Activated CD4-positive, alpha-beta T cell treated with anti-CD3 and anti-CD28 coated beads, Interleukin-10, Interleukin-2, amounts not matched to agents 100 ng/mL and 50 ng/mL, durations not matched to agents 16 hours and 8 hours (primary cell): ENCODE data around the gene FAM135A.
"Not testable (repeated sequence)": the region's sequence is repeated elsewhere in the genome, so short reads cannot be mapped to it uniquely, and the experiment has no call there.

Experiments used
- DNase-seq: peaks from one replicate; pipeline ENCODE4 v3.0.0-alpha.2; 2020

Gene FAM135A

DNA sequence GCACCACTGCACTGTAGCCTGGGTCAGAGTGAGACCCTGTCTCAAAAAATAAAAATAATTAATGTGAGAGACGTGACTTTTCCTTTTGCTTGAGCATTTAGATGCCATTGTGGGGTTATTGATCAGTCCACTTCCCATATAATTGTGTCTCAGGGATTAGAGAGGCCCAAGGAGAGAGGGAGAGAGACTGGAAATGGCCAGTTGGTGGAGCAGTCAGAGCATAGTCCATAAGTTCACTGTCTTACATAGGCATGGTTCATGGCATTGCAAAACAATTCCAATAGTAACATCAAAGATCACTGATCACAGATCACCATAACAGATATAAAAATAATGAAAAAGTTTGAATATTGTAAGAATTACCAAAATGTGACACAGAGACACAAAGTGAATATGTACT, 138.3 kb downstream of the FAM135A start:
- no peak for DNase-seq

DNA sequence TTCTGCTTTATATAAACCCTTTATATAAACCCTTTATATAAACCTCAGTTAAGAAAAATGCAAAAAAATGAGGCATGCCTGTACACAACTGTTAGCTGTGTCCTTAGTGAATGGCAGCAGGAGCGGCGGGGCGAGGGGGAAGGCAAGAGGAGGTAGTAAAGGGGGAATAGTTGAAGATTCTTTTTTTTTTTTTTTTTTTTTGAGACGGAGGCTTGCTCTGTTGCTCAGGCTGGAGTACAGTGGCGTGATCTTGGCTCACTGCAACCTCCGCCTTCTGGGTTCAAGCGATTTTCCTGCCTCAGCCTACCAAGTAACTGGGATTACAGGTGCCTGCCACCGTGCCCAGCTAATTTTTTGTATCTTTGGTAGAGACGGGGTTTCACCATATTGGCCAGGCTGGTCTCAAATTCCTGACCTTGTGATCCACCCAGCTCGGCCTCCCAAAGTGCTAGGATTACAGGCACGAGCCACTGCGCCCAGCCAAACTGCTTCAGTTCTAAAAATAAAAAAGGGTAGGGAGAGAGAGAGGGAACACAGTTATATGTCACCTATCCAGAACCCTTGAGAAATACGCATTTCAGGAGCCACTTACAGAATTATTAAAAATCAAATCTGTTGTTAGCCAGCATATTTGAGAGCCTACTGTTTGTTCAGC, 139.1 kb downstream of the FAM135A start:
- not testable (repeated sequence) for DNase-seq

DNA sequence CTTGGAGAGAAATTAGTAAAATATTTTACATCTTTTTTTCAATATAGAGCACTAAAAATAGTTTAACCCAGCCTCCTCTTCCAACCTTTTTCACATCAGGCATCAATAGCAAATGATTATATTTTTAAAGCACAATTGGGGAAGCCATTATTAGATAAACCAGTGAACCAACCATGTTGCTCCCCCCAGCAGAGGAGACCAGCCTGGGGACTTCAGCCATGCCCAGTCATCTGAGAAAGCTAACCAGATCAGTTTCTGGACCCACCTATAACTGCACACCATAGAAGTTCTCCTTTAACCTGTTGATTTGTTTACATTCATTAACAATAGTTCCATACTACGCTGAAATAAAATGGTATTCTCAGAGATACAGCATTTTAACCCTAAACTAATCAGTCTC, 139.7 kb downstream of the FAM135A start:
- DNase-seq: no peak

DNA sequence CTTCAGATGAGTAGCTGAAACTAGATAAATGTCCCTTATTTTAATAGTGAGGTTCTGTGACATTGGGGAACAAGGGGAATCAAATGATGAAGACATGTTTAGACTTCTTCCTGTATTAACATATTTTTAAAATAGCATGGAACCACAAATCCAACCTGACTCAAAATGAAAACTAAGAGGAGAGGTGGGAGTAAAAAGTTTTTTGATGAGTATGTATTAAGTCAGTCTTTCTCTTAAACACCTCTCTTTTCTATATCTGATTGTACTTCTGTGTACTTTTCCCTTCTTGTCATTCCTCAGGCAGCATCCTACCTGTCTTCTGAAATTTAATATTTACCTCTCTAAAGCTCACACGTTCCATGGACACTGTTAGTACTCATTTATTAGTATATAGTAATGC, 144.7 kb downstream of the FAM135A start:
- peak; percentile 28 for DNase-seq

DNA sequence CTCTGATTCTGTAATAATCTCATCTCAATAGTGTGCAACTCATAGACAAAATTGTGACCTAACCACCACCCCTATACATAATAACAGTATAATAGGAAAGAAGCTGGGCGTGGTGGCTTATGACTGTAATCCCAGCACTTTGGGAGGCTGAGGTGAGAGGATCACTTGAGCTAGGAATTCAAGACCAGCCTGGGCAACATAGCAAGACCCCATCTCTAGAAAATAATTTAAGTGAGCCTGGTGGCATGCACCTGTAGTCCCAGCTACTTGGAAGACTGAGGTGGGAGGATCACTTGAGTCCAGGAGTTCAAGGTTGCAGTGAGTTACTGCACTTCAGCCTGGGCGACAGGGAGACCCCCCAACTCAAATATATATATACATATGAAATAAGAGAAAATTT, 149.1 kb downstream of the FAM135A start:
- DNase-seq: not testable (repeated sequence)

DNA sequence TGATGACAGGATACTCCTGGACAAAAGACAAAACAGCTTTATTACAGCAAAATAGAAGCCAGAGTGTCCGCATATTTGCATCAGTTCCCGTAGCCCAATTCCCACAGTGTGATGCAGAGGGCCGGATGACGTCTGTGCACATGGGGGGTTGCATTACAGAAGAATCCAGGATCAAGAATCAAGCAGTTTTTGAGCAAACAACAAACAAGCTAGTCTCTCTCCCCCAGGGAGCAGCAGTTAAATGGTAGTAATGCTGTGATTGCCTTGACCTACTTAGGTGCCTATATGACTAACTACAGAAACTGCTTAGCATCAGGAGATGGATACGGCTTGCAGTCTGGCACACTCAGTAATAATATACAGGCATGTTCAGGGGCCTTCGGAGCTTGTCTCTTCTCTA, 150.2 kb downstream of the FAM135A start:
- DNase-seq: peak; percentile 9

DNA sequence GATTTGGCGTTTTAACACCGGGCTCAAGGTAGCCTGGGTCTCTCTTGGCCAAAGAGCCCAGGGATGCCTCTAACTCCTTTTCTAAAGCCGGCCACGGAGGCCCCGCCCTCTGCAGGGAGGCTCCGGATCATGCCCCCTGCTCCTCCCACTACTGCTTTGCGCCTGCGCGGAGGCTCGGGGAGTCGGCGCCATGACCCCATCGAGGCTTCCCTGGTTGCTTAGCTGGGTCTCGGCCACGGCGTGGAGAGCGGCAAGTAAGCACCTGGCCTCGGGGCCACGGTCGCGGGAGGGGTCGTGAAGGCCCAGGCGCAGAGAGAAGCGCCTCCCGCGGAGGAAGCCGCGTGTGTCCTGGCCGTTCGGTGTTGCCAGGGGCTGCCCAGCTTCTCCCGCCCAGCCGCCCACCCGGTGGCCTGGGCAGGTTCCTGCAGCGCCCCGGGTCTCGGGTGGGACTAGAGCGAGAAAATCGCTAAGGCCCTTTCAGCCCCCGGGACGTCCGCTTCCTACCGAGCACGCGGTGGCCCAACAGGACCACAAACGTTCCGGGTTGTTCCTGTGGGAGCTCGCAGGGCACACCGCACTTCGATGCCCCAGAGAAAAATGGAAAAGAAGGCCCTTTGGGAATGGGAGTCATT, 153.6 kb downstream of the FAM135A start, which contains the start of gene SDHAF4:
Gene SDHAF4 (plus strand): TSS at position 180 of the 632 bp plus-strand sequence. CDS start 11 bp downstream, at position 191.
- peak; percentile 96 for DNase-seq

DNA sequence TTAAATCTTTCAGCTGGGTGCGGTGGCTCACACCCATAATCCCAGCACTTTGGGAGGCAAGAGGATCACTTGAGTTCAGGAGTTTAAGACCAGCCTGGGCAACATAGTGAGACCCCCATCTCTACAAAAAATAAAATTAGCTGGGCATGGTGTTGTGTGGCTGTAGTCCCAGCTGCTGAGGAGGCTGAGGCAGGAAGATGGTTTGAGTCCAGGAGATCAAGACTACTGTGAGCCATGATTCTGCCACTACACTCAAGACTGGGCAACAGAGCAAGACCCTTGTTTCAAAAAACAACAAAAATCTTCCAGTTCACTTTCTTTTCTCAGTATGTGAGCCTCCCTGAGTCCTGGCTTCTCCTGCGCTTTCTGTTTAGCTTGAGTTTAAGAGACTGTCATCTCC, 161.3 kb downstream of the FAM135A start:
- no peak for DNase-seq

DNA sequence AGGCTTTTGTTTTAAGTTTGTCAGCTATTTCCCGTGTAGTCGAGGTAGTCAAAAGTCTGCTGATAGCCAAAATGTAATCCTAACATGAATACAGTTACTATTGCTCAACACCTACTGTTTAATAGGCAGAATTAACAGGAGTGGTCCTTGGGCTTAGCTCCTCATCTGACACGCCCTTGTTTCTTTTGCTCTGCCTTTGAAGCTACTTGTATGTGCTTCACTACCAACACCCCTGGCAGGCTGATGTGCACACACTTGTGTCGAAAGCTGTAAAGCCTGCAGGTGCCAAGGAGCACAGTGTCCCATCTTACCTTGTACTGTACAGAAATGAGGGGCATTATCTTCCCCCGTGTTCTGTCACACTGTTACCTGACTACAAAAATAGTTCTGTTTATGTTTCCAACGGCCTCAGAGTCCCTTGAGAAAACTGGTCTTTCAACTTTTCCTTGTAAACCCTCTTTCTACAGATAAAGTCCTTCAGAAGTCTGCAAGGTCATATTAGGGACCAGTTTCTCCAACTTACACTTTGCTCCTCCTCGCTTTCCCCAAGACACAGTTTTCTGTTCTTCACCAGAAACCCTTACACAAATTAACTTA, 162.7 kb downstream of the FAM135A start:
- DNase-seq: no peak

DNA sequence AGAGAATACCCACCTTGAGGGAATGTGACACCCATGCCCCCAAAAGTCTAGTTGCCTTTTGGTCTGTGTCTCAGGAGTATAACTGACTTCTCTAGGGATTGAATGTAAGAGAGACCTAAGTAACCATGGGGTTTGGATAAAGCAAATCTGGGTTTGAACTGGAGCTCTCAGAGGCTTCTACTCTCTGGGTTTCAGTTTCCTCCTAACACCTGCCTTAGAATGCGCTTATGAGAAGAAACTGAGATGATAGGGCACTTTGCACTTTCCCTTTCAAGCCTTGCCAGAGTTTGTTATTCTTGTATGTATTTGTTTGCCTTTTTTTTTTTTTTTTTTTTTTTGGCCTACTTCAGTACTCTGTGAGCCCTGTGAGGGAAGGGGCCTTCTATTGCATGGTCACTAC, 172.8 kb downstream of the FAM135A start:
- no peak for DNase-seq

DNA sequence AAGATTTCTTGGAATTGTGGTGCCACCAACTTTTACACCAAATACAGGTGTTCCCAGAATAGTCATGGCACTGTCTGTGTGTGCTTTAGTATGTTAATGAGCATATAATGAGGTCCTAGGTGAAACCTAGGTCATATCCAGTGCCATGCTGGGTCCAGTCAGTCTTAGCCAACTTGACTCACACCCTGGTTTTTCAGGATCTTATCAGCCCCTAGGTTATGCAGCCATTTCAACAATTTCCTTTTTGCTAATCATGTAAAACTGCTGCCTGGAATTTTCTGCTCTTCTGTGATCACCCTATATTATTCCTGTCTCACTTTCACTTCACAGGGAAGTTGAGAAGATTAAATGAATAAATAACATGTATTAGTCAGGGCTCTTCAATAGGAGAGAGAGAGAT, 177.1 kb downstream of the FAM135A start:
- no peak for DNase-seq

DNA sequence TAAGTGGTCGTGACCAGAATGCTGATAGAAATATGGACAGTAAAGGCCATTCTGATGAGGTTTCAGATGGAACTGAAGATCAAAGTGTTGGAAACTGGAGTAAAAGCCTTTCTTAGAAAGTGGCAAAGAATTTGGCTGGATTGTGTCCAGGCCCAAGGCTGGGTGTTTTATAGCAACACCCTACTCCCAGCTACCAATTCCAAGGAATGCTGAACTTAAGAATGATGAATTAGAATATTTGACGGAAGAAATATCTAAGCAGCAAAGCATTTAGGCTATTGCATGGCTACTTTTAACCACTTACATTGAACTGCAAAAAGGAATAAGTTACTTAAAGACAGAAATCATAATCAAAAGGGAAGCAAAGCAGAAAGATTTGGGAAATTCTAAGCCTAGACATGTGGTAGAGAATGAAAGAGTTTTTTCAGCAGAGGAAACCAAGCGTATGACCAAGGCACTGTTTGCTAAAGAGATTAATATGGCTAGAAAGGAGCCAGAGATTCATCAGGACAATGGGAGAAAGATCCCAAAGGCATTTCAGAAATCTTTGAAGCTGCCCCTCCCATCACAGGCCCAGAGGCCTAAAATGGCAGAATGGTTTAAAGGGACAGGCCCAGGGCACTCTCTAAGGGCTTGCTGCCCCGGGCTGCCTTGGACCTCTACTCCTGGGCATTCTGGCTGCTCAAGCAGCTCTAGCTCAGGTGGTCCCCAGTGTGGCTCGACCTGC, 179.2 kb downstream of the FAM135A start:
- no peak for DNase-seq

DNA sequence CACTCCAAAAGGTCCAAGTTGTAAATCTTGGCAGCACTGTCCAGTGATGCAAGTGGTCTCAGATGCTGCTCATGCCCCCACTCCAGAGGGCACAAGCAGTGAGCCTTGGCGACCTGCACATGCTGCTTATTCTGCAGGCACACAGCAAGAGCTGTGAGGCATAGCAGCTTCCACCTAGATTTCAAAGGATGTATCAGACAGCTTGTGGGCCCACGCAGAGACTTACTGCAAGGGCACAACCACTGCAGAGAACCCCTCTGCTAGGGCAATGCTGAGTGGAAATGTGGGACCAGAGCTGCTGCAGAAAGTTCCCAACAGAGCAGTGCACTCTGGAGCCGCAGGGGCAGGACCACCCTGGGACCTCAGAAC, 179.8 kb downstream of the FAM135A start:
- no peak for DNase-seq

DNA sequence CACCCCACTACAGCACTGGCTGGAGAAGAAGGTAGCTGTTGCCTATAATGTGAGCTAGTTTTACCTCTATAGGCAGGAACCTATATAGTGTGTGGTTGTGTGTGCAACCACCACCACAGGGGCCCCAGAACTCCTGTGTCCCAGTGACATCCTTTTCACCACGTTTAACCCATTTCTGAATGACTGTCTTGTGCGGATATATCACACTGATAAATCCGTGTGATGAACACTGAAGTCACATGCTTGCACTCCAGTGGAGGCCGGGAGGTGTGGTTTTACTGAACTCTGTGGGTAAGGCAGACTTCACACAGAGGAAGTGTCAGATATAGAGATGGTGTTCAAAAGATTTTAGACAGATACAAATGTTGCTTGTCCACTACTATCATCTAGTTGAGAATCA, 185.9 kb downstream of the FAM135A start:
- peak; percentile 55 for DNase-seq

DNA sequence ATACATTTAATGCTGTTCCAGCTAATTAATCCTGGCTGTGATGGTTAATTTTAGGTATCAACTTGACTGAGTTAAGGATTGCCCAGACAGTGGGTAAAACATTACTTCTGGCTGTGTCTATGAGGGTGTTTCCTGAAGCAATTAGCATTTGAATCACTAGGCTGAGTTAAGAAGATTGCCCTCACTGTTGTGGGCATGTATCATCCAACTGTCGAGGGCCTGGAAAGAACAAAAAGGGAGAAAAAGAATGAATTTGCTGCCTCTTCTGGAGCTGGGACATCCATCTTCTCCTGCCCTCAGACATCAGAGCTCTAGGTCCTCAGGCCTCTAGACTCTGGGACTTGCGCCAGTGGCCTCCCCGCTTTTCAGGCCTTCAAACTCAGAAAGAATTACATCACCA, 187.7 kb downstream of the FAM135A start:
- no peak for DNase-seq

DNA sequence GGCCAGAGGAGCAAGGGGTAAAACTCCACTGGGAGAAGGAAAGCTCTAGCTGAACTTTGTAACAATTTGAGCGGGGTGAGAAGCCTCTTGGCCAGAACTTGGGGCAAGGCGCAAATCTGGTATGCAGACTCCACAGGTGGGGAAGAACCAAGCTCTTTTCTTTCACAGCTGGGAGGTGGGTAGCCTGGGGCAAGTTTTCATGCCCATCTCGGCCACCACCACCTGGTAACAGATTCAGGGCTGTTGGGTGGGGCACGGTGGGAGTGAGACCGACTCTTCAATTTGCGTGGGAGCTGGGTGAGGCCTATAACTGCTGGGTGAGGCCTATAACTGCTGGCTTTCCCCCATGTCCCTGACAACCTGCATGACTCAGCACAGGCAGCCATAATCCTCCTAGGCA, 190.9 kb downstream of the FAM135A start:
- no peak for DNase-seq

DNA sequence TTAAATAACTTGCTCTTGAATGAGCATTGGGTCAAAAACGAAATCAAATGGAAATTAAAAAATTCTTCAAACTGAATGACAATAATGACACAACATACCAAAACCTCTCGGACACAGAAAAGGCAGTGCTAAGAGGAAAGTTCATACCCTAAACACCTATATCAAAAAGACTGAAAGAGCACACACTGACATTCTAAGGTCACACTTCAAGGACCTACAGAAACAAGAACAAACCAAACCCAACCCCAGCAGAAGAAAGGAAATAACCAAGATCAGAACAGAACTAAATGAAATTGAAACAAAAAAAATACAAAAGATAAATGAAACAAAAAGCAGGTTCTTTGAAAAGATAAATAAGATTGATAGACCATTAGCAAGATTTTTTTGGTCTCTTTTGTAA, 194.1 kb downstream of the FAM135A start:
- not testable (repeated sequence) for DNase-seq

DNA sequence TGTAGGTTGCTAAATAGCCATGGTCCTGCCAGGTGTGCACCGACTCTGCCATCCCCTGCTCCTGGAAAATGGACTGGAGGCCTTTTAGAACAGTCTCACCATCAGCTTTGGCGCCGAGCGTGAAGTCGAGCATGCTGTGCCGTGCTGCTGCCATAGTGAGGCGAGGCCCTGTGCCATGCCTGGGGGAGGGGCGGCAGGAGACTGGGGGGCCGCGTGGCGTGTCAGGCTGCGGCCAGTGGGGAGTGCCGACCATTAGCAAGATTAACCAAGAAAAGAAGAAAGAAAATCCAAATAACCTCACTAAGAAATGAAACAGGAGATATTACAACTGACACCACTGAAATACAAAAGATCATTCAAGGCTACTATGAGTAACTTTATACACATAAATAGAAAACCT, 195.9 kb downstream of the FAM135A start:
- DNase-seq: not testable (repeated sequence)
